MM.1S (cell line): Measurements from ENCODE around the gene PPP4R2.

Source experiments
- DNase-seq: peaks from one replicate; pipeline ENCODE4 v3.0.0-alpha.2; 2015
- H2AFZ ChIP-seq: fragments of 300-600 bp; sonication (generic); 2 replicates; pipeline ENCODE4 v1.6.0; 2016; ENCODE audit warnings: antibody characterized with exemption, low read length
- H3F3A ChIP-seq: fragments of 300-600 bp; sonication (generic); 2 replicates; pipeline ENCODE4 v1.6.1; 2016; ENCODE audit warnings: mild to moderate bottlenecking, antibody characterized with exemption, low read length, moderate library complexity, mixed read lengths; ENCODE audit not compliant: insufficient read depth
- H3K27ac ChIP-seq: fragments of 300-600 bp; sonication (generic); 2 replicates; pipeline ENCODE4 v1.5.1; 2016; ENCODE audit warnings: mild to moderate bottlenecking, low read length
- H3K27me3 ChIP-seq: fragments of 300-600 bp; sonication (generic); replicated peaks from 2 replicates; pipeline ENCODE4 v1.6.0; 2016; ENCODE audit warnings: low read length; ENCODE audit not compliant: insufficient read depth
- H3K36me3 ChIP-seq: fragments of 300-600 bp; sonication (generic); replicated peaks from 2 replicates; pipeline ENCODE4 v1.6.1; 2016; ENCODE audit warnings: mild to moderate bottlenecking, low read length, mixed read lengths; ENCODE audit not compliant: insufficient read depth
- H3K4me1 ChIP-seq: fragments of 300-600 bp; sonication (generic); 2 replicates; pipeline ENCODE4 v1.6.1; 2016; ENCODE audit warnings: low read length, mixed read lengths
- H3K4me2 ChIP-seq: fragments of 300-600 bp; sonication (generic); 2 replicates; pipeline ENCODE4 v1.6.0; 2016; ENCODE audit warnings: low read depth, low read length
- H3K4me3 ChIP-seq: fragments of 300-600 bp; sonication (generic); 2 replicates; pipeline ENCODE4 v1.5.1; 2016; ENCODE audit warnings: low read length, mixed read lengths
- H3K79me2 ChIP-seq: fragments of 300-600 bp; sonication (generic); 2 replicates; pipeline ENCODE4 v1.6.1; 2016; ENCODE audit warnings: mixed run types, low read length, mixed read lengths
- H3K9ac ChIP-seq: fragments of 300-600 bp; sonication (generic); 2 replicates; pipeline ENCODE4 v1.6.1; 2016; ENCODE audit warnings: low read length, mixed read lengths
- H3K9me2 ChIP-seq: fragments of 300-600 bp; sonication (generic); replicated peaks from 2 replicates; pipeline ENCODE4 v1.6.1; 2016; ENCODE audit warnings: mild to moderate bottlenecking, low read length, mixed read lengths; ENCODE audit not compliant: insufficient read depth
- H3K9me3 ChIP-seq: fragments of 300-600 bp; sonication (generic); replicated peaks from 2 replicates; pipeline ENCODE4 v1.6.1; 2016; ENCODE audit warnings: mild to moderate bottlenecking, low read length, mixed read lengths; ENCODE audit not compliant: insufficient read depth
- H4K20me1 ChIP-seq: fragments of 300-600 bp; sonication (generic); 2 replicates; pipeline ENCODE4 v1.6.1; 2016; ENCODE audit warnings: mild to moderate bottlenecking, low read length, moderate library complexity, mixed read lengths; ENCODE audit not compliant: insufficient read depth
- CTCF ChIP-seq: fragments of 300-600 bp; sonication (generic); IDR thresholded peaks from 2 replicates; pipeline ENCODE4 v1.5.1; 2016; ENCODE audit warnings: antibody characterized with exemption, low read length, mixed read lengths
- EZH2 ChIP-seq: fragments of 300-600 bp; sonication (generic); optimal IDR thresholded peaks from 2 replicates; pipeline ENCODE3; 2017; ENCODE audit warnings: low read depth, mild to moderate bottlenecking, antibody characterized with exemption, low read length, mixed read lengths
- EZH2phosphoT487 ChIP-seq: fragments of 300-600 bp; sonication (generic); IDR thresholded peaks from 2 replicates; pipeline ENCODE4 v1.6.1; 2018; ENCODE audit warnings: antibody characterized with exemption, low read length

PPP4R2 gene

GRCh38 chr3:72982609-72983366 is 13.8 kb upstream of the PPP4R2 start:
- no peaks in the 10 kb centered on the region for H3K9me2 ChIP-seq
- no peaks in the 10 kb centered on the region for H3K79me2 ChIP-seq
- H3K4me2 ChIP-seq: no peak overlapping the region
- H3K36me3 ChIP-seq: no peaks in the 10 kb centered on the region
- no peak for TF ChIP-seq EZH2phosphoT487
- TF ChIP-seq EZH2: no peak
- no peak for TF ChIP-seq CTCF
- H3K9ac ChIP-seq: no peak overlapping the region
- no peaks in the 10 kb centered on the region for H3K27me3 ChIP-seq
- H3K9me3 ChIP-seq: no peaks in the 10 kb centered on the region
- DNase-seq: no peak
- H3K4me1 ChIP-seq: no peaks in the 10 kb centered on the region
- no peak overlapping the region for H2AFZ ChIP-seq
- no peak overlapping the region for H3K4me3 ChIP-seq
- no peak overlapping the region for H3K27ac ChIP-seq
- H3F3A ChIP-seq: no peaks in the 10 kb centered on the region
- no peaks in the 10 kb centered on the region for H4K20me1 ChIP-seq

GRCh38 chr3:72985576-72985975 is 11.0 kb upstream of the PPP4R2 start:
- no peaks in the 10 kb centered on the region for H3K9me2 ChIP-seq
- TF ChIP-seq CTCF (no peak), EZH2phosphoT487 (no peak), EZH2 (no peak)
- H3K9ac ChIP-seq: no peak overlapping the region
- no peak overlapping the region for H3K4me3 ChIP-seq
- H3K36me3 ChIP-seq: no peaks in the 10 kb centered on the region
- DNase-seq: no peak
- no peaks in the 10 kb centered on the region for H3K27me3 ChIP-seq
- no peaks in the 10 kb centered on the region for H3K79me2 ChIP-seq
- no peak overlapping the region for H2AFZ ChIP-seq
- H3K27ac ChIP-seq: no peak overlapping the region
- no peak overlapping the region for H3K4me2 ChIP-seq
- H3K9me3 ChIP-seq: no peaks in the 10 kb centered on the region
- no peaks in the 10 kb centered on the region for H3F3A ChIP-seq
- no peaks in the 10 kb centered on the region for H3K4me1 ChIP-seq
- H4K20me1 ChIP-seq: no peaks in the 10 kb centered on the region

GRCh38 chr3:72990701-72991395 is 5.8 kb upstream of the PPP4R2 start:
- Histone ChIP-seq H3F3A (no peaks in the 10 kb centered on the region), H3K79me2 (no peaks in the 10 kb centered on the region), H3K27ac (no peak overlapping the region), H2AFZ (no peak overlapping the region), H3K36me3 (no peaks in the 10 kb centered on the region), H3K9me3 (no peaks in the 10 kb centered on the region), H3K9ac (no peak overlapping the region), H3K27me3 (no peaks in the 10 kb centered on the region), H3K4me3 (no peak overlapping the region), H4K20me1 (no peaks in the 10 kb centered on the region), H3K4me1 (no peaks in the 10 kb centered on the region), H3K4me2 (no peak overlapping the region), H3K9me2 (no peaks in the 10 kb centered on the region)
- TF ChIP-seq EZH2 (no peak), EZH2phosphoT487 (no peak), CTCF (no peak)
- DNase-seq: no peak
